ENCODE measurements around the gene RINT1. TPM values are rescaled to one million over a fixed set of nuclear protein-coding genes. Genes with fewer than 3 reads are reported as not detected.

The RINT1 gene
- total RNA-seq, 1 donor from 2014 or later: 18.6 TPM

GRCh38 chr7:105538339-105538738 lies 6.3 kb downstream of the RINT1 start:
- peaks cover 25% of the 10 kb centered on the region for H3K36me3 Mint-ChIP-seq (ENCODE audit: unreplicated experiment)
- no peak overlapping the region for H3K27ac Mint-ChIP-seq (ENCODE audit: unreplicated experiment)
- no peaks in the 10 kb centered on the region for H3K9me3 Mint-ChIP-seq (ENCODE audit: unreplicated experiment)
- no peak for DNase-seq (ENCODE audit: extremely low spot score, unreplicated experiment)
- H3K4me1 Mint-ChIP-seq (ENCODE audit: unreplicated experiment): peaks cover 4% of the 10 kb centered on the region
- no peaks in the 10 kb centered on the region for H3K27me3 Mint-ChIP-seq (ENCODE audit: unreplicated experiment)
- H3K4me3 Mint-ChIP-seq (ENCODE audit: unreplicated experiment): no peak overlapping the region
- no peak for TF ChIP-seq CTCF (IDR thresholded peaks at IDR 0.05)

DNA sequence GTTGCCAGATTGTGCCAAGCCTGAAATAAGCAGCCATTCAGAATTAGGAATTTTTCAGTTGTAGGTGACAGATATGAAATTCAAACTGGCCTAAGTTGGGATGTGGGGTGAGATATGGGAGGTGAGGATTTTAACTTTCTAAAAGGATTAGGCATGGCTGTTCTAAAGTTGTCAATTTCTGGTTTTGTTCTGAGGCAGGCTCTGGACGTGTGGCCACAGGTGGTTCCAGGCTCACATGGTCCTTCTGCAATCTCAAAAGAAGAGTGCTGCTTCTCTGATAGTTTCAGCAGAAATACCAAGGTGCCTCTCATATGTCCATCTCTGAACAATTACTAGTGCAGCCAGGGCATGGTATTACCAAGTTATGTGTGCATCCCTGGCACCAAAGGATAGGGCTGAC lies 27.9 kb downstream of the RINT1 start:
- peaks cover 31% of the 10 kb centered on the region for H3K36me3 Mint-ChIP-seq (ENCODE audit: unreplicated experiment)
- no peak overlapping the region for H3K27ac Mint-ChIP-seq (ENCODE audit: unreplicated experiment)
- DNase-seq (ENCODE audit: extremely low spot score, unreplicated experiment): no peak
- H3K4me1 Mint-ChIP-seq (ENCODE audit: unreplicated experiment): no peaks in the 10 kb centered on the region
- no peak overlapping the region for H3K4me3 Mint-ChIP-seq (ENCODE audit: unreplicated experiment)
- H3K9me3 Mint-ChIP-seq (ENCODE audit: unreplicated experiment): no peaks in the 10 kb centered on the region
- no peak for TF ChIP-seq CTCF (IDR thresholded peaks at IDR 0.05)
- H3K27me3 Mint-ChIP-seq (ENCODE audit: unreplicated experiment): no peaks in the 10 kb centered on the region

DNA sequence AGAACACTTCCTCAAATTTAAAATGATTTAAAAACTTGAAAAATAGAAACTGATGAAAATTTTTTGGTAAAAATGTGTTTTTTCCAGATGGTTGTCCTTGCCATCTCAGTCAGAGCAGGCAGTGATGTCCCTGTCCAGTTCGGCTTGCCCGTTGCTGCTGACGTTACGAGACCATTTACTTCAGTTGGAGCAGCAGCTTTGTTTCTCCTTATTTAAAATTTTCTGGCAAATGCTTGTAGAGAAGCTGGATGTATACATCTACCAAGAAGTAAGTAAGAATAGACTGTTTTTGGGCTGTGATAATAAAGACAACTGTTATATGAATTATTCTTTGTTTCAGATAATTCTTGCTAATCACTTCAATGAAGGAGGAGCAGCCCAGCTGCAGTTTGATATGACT lies 33.2 kb downstream of the RINT1 start:
- TF ChIP-seq CTCF (IDR thresholded peaks at IDR 0.05): no peak
- peaks cover 31% of the 10 kb centered on the region for H3K36me3 Mint-ChIP-seq (ENCODE audit: unreplicated experiment)
- no peaks in the 10 kb centered on the region for H3K27me3 Mint-ChIP-seq (ENCODE audit: unreplicated experiment)
- no peak overlapping the region for H3K4me3 Mint-ChIP-seq (ENCODE audit: unreplicated experiment)
- H3K9me3 Mint-ChIP-seq (ENCODE audit: unreplicated experiment): no peaks in the 10 kb centered on the region
- DNase-seq (ENCODE audit: extremely low spot score, unreplicated experiment): no peak
- H3K4me1 Mint-ChIP-seq (ENCODE audit: unreplicated experiment): no peaks in the 10 kb centered on the region
- H3K27ac Mint-ChIP-seq (ENCODE audit: unreplicated experiment): no peak overlapping the region

DNA sequence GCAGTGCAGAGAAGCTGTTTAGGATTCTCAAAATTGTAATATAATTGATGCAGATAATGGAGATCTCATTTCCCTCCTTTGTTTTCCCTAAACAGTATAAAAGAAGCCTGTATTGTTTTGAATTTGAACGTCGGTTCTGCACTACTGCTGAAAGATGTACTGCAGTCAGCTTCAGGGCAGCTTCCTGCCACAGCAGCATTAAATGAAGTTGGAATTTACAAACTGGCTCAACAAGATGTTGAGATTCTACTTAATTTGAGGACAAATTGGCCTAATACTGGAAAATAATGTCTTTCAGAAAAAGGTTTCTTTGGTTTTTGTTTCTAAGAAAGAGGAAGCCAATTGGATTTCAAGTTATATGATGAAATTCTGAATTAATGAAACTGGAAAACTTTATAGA lies 35.0 kb downstream of the RINT1 start:
- TF ChIP-seq CTCF (IDR thresholded peaks at IDR 0.05): no peak
- Mint-ChIP-seq H3K27me3 (ENCODE audit: unreplicated experiment) (no peaks in the 10 kb centered on the region), H3K4me1 (ENCODE audit: unreplicated experiment) (no peaks in the 10 kb centered on the region), H3K27ac (ENCODE audit: unreplicated experiment) (no peak overlapping the region), H3K9me3 (ENCODE audit: unreplicated experiment) (no peaks in the 10 kb centered on the region), H3K36me3 (ENCODE audit: unreplicated experiment) (peaks cover 30% of the 10 kb centered on the region), H3K4me3 (ENCODE audit: unreplicated experiment) (no peak overlapping the region)
- no peak for DNase-seq (ENCODE audit: extremely low spot score, unreplicated experiment)

DNA sequence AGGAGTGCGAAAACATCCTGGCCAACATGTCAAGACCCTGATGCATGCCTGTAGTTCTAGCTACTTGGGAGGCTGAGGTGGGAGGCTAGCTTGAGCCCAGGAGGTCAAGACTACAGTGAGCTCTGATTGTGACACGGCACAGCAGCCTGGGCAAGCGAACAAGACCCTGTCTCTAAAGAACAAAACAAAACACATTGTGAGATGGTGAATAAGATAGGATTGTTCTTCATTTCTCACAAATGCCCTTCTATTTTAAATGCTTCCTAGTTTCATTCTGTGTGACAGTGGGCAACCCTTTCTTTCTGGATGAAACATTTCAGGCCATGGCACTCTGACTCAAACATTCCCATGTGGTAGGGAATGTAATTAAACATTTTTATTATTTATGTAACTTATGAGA lies 35.8 kb downstream of the RINT1 start:
- peaks cover 25% of the 10 kb centered on the region for H3K36me3 Mint-ChIP-seq (ENCODE audit: unreplicated experiment)
- no peak overlapping the region for H3K27ac Mint-ChIP-seq (ENCODE audit: unreplicated experiment)
- TF ChIP-seq CTCF (IDR thresholded peaks at IDR 0.05): no peak
- H3K4me1 Mint-ChIP-seq (ENCODE audit: unreplicated experiment): no peaks in the 10 kb centered on the region
- H3K4me3 Mint-ChIP-seq (ENCODE audit: unreplicated experiment): no peak overlapping the region
- no peak for DNase-seq (ENCODE audit: extremely low spot score, unreplicated experiment)
- H3K9me3 Mint-ChIP-seq (ENCODE audit: unreplicated experiment): no peaks in the 10 kb centered on the region
- no peaks in the 10 kb centered on the region for H3K27me3 Mint-ChIP-seq (ENCODE audit: unreplicated experiment)

Measured in osteocyte (in vitro differentiated cells).